HCT116 (cell line): ENCODE measurements around the gene RAB34. TPM values are rescaled to one million over a fixed set of nuclear protein-coding genes. Genes with fewer than 3 reads are reported as not detected.

Experiments used
- ATAC-seq: fragments of 200-7000 bp; cut with Tn5 transposase; 2 replicates; pipeline ENCODE4 v1.9.1; 2020; ENCODE audit warnings: mild to moderate bottlenecking, moderate library complexity
- BruUV-seq: library from RNA; stranded (reverse); fragments of 400-500 nt; replicated peaks from 2 replicates; lab custom pipeline; 2021; lab: Mats Ljungman, UMichigan
- CTCF ChIA-PET: fragments of 300-600 bp; sonication (Branson Sonifier 250); formaldehyde crosslinking; loops from one replicate; lab custom pipeline; 2021; ENCODE audit warnings: antibody characterized with exemption; lab: Charles Lee
- POLR2A ChIA-PET: fragments of 300-600, 350-600 bp; sonication (Branson Sonifier 250); formaldehyde crosslinking; loops from one replicate; lab custom pipeline; 2021; ENCODE audit warnings: antibody characterized with exemption; lab: Charles Lee
- RAD21 ChIA-PET, 2 experiments: fragments of 300-600 bp; sonication (Branson Sonifier 250); formaldehyde crosslinking; loops; one replicate each; lab custom pipeline; 2023; ENCODE audit warnings: low total read pairs in 2 of 2; ENCODE audit not compliant: uncharacterized antibody in 2 of 2, unreplicated experiment in 2 of 2, low non-redundant PET in 1 of 2; lab: Charles Lee
- DNase-seq: peaks from one replicate; pipeline ENCODE4 v3.0.0-alpha.2; 2010; ENCODE audit warnings: low read depth, low spot score
- H2AFZ ChIP-seq: fragments of 200-600 bp; shearing (Covaris generic), sonication (generic); 2 replicates; pipeline ENCODE4 v1.6.1; 2017; ENCODE audit warnings: low read depth, mixed run types, mixed read lengths, antibody characterized with exemption, low read length; ENCODE audit not compliant: poor library complexity, severe bottlenecking
- H3K27ac ChIP-seq: 2 replicates; pipeline ENCODE4 v1.5.1; 2012; ENCODE audit warnings: low read depth, low read length
- H3K27me3 ChIP-seq: fragments of 200-600 bp; sonication (generic); 2 replicates; pipeline ENCODE4 v1.6.1; 2016; ENCODE audit warnings: mixed run types, low read length, mixed read lengths; ENCODE audit not compliant: insufficient read depth
- H3K36me3 ChIP-seq, 2 experiments: fragments of 200-500 bp in 1 of 2; fragments of 200-600 bp in 1 of 2; sonication (Bioruptor generic) in 1 of 2; sonication (generic) in 1 of 2; 2 replicates each; pipeline versions ENCODE4 v1.5.1 to v1.6.1; 2014 to 2016; ENCODE audit warnings: low read length in 2 of 2, inconsistent platforms in 1 of 2, mixed read lengths in 1 of 2, mixed run types in 1 of 2; ENCODE audit not compliant: insufficient read depth in 2 of 2, control insufficient read depth in 1 of 2
- H3K4me1 ChIP-seq, 2 experiments: fragments of 200-600 bp in 1 of 2; sonication (generic) in 1 of 2; 2 replicates each; pipeline versions ENCODE4 v1.5.1 to v1.6.1; 2012 to 2017; ENCODE audit warnings: low read length in 2 of 2, inconsistent platforms in 1 of 2, mild to moderate bottlenecking in 1 of 2, mixed read lengths in 1 of 2, mixed run types in 1 of 2, moderate library complexity in 1 of 2; ENCODE audit not compliant: insufficient read depth in 2 of 2, control insufficient read depth in 1 of 2
- H3K4me2 ChIP-seq: fragments of 200-600 bp; sonication (generic); 2 replicates; pipeline ENCODE4 v1.6.1; 2017; ENCODE audit warnings: mixed run types, low read length, mixed read lengths
- H3K4me3 ChIP-seq, 2 experiments: fragments of 200-600 bp in 1 of 2; sonication (generic) in 1 of 2; replicated peaks in 1 of 2; 2 replicates each; pipeline ENCODE4 v1.5.1; 2011 to 2016; ENCODE audit warnings: low read length in 2 of 2, control low read depth in 1 of 2, low read depth in 1 of 2, mild to moderate bottlenecking in 1 of 2, mixed read lengths in 1 of 2, mixed run types in 1 of 2
- H3K79me2 ChIP-seq: fragments of 200-600 bp; sonication (generic); 2 replicates; pipeline ENCODE4 v1.6.1; 2017; ENCODE audit warnings: mild to moderate bottlenecking, mixed run types, low read length, moderate library complexity, mixed read lengths; ENCODE audit not compliant: insufficient read depth
- H3K9ac ChIP-seq: fragments of 200-600 bp; sonication (generic); 2 replicates; pipeline ENCODE4 v1.6.1; 2016; ENCODE audit warnings: low read length, mixed read lengths
- H3K9me2 ChIP-seq: fragments of 200-600 bp; sonication (generic), shearing (Covaris generic); 2 replicates; pipeline ENCODE4 v1.6.1; 2017; ENCODE audit warnings: mixed run types, mild to moderate bottlenecking, moderate library complexity; ENCODE audit not compliant: insufficient read depth
- H3K9me3 ChIP-seq, 2 experiments: fragments of 200-500 bp in 1 of 2; fragments of 200-600 bp in 1 of 2; sonication (Bioruptor generic) in 1 of 2; sonication (generic) in 1 of 2; 2 replicates each; pipeline ENCODE4 v1.6.1; 2014 to 2017; ENCODE audit warnings: low read length in 2 of 2, mixed read lengths in 2 of 2, inconsistent platforms in 1 of 2, low read depth in 1 of 2, mild to moderate bottlenecking in 1 of 2, mixed run types in 1 of 2, moderate library complexity in 1 of 2; ENCODE audit not compliant: control insufficient read depth in 1 of 2, insufficient read depth in 1 of 2
- H4K20me1 ChIP-seq: fragments of 200-600 bp; sonication (generic), shearing (Covaris generic); 2 replicates; pipeline ENCODE4 v1.6.1; 2017; ENCODE audit warnings: mixed run types, mild to moderate bottlenecking, moderate library complexity; ENCODE audit not compliant: insufficient read depth
- ELF1 ChIP-seq: IDR thresholded peaks from 2 replicates; pipeline ENCODE4 v1.6.1; 2012; ENCODE audit warnings: low read depth, borderline replicate concordance
- POLR2A ChIP-seq: IDR thresholded peaks from 2 replicates; pipeline ENCODE4 v1.7.0; 2011; ENCODE audit warnings: borderline replicate concordance; ENCODE audit not compliant: insufficient read depth, insufficient read length; ENCODE audit errors: extremely low read depth
- POLR2AphosphoS5 ChIP-seq: IDR thresholded peaks from 2 replicates; pipeline ENCODE4 v1.6.1; 2011; ENCODE audit warnings: mild to moderate bottlenecking, low read depth, low read length, moderate library complexity
- RAD21 ChIP-seq: IDR thresholded peaks from 2 replicates; pipeline ENCODE4 v1.6.1; 2012; ENCODE audit warnings: low read depth, mild to moderate bottlenecking
- SP1 ChIP-seq: IDR thresholded peaks from 2 replicates; pipeline ENCODE4 v1.6.1; 2012; ENCODE audit warnings: low read depth
- ZBTB33 ChIP-seq: IDR thresholded peaks from 2 replicates; pipeline ENCODE4 v1.6.1; 2011; ENCODE audit warnings: mild to moderate bottlenecking, low read length, moderate library complexity; ENCODE audit not compliant: insufficient replicate concordance; ENCODE audit errors: extremely low read depth
- ZNF274 ChIP-seq: fragments of 200-500 bp; sonication (Bioruptor generic); IDR thresholded peaks from 2 replicates; pipeline ENCODE4 v1.6.1; 2014; ENCODE audit warnings: mild to moderate bottlenecking, low read depth, low read length, inconsistent platforms
- intact Hi-C: fragments of 100-400 bp; cut with micrococcal nuclease; formaldehyde crosslinking; loops from 2 replicates; pipeline ENCODE4 v1.10.0; 2022
- total RNA-seq: library from RNA; stranded (reverse); gene quantifications from one replicate; pipeline ENCODE4 v1.2.1, GENCODE V29; 2021; ENCODE audit not compliant: unreplicated experiment

Gene RAB34
- total RNA-seq, 1 experiment from 2014 or later = 0.59 TPM

- intact Hi-C loops = no loop called here
- Histone ChIP-seq H2AFZ (no peak overlapping the region), H3K9me3 (no peaks in the 10 kb centered on the region), H3K4me3 (no peak overlapping the region), H3K4me1 (peaks cover 9 to 16% of the 10 kb centered on the region in 2 experiments), H3K9me2 (no peaks in the 10 kb centered on the region), H3K36me3 (no peaks in the 10 kb centered on the region), H3K27ac (no peak overlapping the region), H3K9ac (no peak overlapping the region), H3K79me2 (no peaks in the 10 kb centered on the region), H3K27me3 (no peaks in the 10 kb centered on the region), H3K4me2 (no peak overlapping the region), H4K20me1 (no peaks in the 10 kb centered on the region)
- ChIA-PET CTCF (interaction anchor here (1.5 kb wide), 1 partner anchor 404 kb away, joined by 3 read pairs; no protein-coding TSS in a partner anchor), RAD21 (no interaction called here), POLR2A (no interaction called here)
- no TSS peak for BruUV-seq
- ATAC-seq (no peak), DNase-seq (no peak)
- TF ChIP-seq ZBTB33 (no peak), ZNF274 (no peak), SP1 (no peak), POLR2AphosphoS5 (no peak), POLR2A (no peak), ELF1 (no peak), RAD21 (no peak)
These were observed 4.8 kb downstream of the RAB34 start for GRCh38 chr17:28712705-28713415.
